Activated naive CD4-positive, alpha-beta T cell treated with Interleukin-2 at 50 U/mL for 16 hours (primary cell): Measurements from ENCODE around the gene PRSS36.

ENCODE experiments used
- DNase-seq: peaks from one replicate; pipeline ENCODE4 v3.0.0-alpha.2; 2020

The PRSS36 gene

GRCh38 chr16:31094424-31095120, 55.3 kb downstream of the PRSS36 start, which contains the start of gene VKORC1:
Gene VKORC1, minus strand, starts transcription at chr16:31094797. Its CDS starts 68 bp downstream, at chr16:31094729.
- peak; percentile 90 for DNase-seq

- no peak for DNase-seq
These were observed 55.8 kb downstream of the PRSS36 start for GRCh38 chr16:31094088-31094423.

- no peak for DNase-seq
These were observed 56.6 kb downstream of the PRSS36 start for GRCh38 chr16:31093132-31093703.

DNA sequence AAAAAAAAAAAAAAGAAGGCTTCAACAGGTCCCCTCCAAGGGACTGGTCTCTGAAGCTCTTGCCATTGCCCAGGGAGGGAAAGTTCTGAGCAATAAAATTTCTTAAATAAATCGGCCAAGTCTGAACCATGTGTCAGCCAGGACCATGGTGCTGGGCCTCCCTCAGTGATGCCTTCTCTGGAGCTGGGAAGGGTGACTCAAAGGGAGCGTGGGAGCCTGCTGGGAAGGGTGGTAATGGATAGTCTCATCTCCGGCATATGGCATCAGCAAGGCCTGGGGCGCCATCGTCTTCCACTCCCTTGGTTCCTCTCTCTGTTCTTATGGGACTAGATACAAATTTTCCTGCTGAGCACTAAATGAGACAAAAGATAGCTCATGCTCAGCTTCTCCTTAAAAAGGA, 57.5 kb downstream of the PRSS36 start:
- no peak for DNase-seq

DNA sequence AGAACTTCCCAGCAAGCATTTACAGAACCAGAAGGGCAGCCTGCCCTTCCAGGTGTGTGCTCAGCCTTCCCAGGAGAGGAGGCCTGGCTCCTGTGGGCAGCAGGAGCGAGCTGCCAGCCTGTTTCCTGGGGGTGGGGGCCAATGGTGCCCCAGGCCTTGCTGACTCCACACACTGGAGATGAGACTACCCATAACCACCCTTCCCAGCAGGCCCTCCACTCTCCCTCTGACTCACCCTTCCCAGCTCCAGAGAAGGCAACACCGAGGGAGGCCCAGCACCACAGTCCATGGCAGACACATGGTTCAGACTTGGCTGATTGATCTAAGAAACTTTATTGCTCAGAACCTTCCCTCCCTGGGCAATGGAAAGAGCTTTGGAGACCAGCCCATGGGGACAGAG, 59.3 kb downstream of the PRSS36 start:
- DNase-seq, result no peak

GRCh38 chr16:31089199-31089598, 60.7 kb downstream of the PRSS36 start:
- no peak for DNase-seq
